ENCODE results near the gene MAN1C1.

MAN1C1 gene

GRCh38 chr1:25718732-25719131, 102.1 kb downstream of the MAN1C1 start:
- Histone ChIP-seq H3K36me3 (ENCODE audit: low read length) (no peaks in the 10 kb centered on the region), H3K9me3 (ENCODE audit: insufficient read depth, low read length) (no peaks in the 10 kb centered on the region), H3K4me2 (ENCODE audit: low read depth, low read length, poor library complexity, severe bottlenecking) (no peak overlapping the region), H3K79me2 (ENCODE audit: insufficient read depth, low read length) (no peaks in the 10 kb centered on the region), H3K27me3 (ENCODE audit: low read length) (no peaks in the 10 kb centered on the region), H4K20me1 (ENCODE audit: low read depth, low read length) (no peaks in the 10 kb centered on the region), H3K27ac (ENCODE audit: low read depth, low read length) (no peak overlapping the region), H3K9me2 (replicated peaks; ENCODE audit: insufficient read depth, low read length) (no peaks in the 10 kb centered on the region), H3K9ac (ENCODE audit: low read length) (no peak overlapping the region), H3K4me3 (ENCODE audit: insufficient read depth, low read length, poor library complexity, severe bottlenecking) (no peak overlapping the region), H2AFZ (ENCODE audit: low read depth, low read length, severe bottlenecking) (no peak overlapping the region), H3F3A (ENCODE audit: insufficient read depth) (no peaks in the 10 kb centered on the region)
- no peak for TF ChIP-seq EZH2phosphoT487 (conservative IDR thresholded peaks at IDR 0.05; ENCODE audit: low read length)
- no peak for TF ChIP-seq CTCF (IDR thresholded peaks at IDR 0.05; ENCODE audit: insufficient read depth, low read length, poor library complexity, severe bottlenecking)

GRCh38 chr1:25720624-25721023, 104.0 kb downstream of the MAN1C1 start:
- H3K79me2 ChIP-seq (ENCODE audit: insufficient read depth, low read length), result no peaks in the 10 kb centered on the region
- H3K27me3 ChIP-seq (ENCODE audit: low read length), result no peaks in the 10 kb centered on the region
- H3K27ac ChIP-seq (ENCODE audit: low read depth, low read length), result no peak overlapping the region
- H3K9ac ChIP-seq (ENCODE audit: low read length), result no peak overlapping the region
- H3K36me3 ChIP-seq (ENCODE audit: low read length), result no peaks in the 10 kb centered on the region
- H3K9me2 ChIP-seq (replicated peaks; ENCODE audit: insufficient read depth, low read length), result no peaks in the 10 kb centered on the region
- TF ChIP-seq EZH2phosphoT487 (conservative IDR thresholded peaks at IDR 0.05; ENCODE audit: low read length), result no peak
- TF ChIP-seq CTCF (IDR thresholded peaks at IDR 0.05; ENCODE audit: insufficient read depth, low read length, poor library complexity, severe bottlenecking), result no peak
- H2AFZ ChIP-seq (ENCODE audit: low read depth, low read length, severe bottlenecking), result no peak overlapping the region
- H4K20me1 ChIP-seq (ENCODE audit: low read depth, low read length), result no peaks in the 10 kb centered on the region
- no peaks in the 10 kb centered on the region for H3F3A ChIP-seq (ENCODE audit: insufficient read depth)
- H3K4me3 ChIP-seq (ENCODE audit: insufficient read depth, low read length, poor library complexity, severe bottlenecking), result no peak overlapping the region
- H3K9me3 ChIP-seq (ENCODE audit: insufficient read depth, low read length), result no peaks in the 10 kb centered on the region
- no peak overlapping the region for H3K4me2 ChIP-seq (ENCODE audit: low read depth, low read length, poor library complexity, severe bottlenecking)

GRCh38 chr1:25723250-25723880, 106.8 kb downstream of the MAN1C1 start:
- no peak overlapping the region for H3K27ac ChIP-seq (ENCODE audit: low read depth, low read length)
- TF ChIP-seq CTCF (IDR thresholded peaks at IDR 0.05; ENCODE audit: insufficient read depth, low read length, poor library complexity, severe bottlenecking), result no peak
- TF ChIP-seq EZH2phosphoT487 (conservative IDR thresholded peaks at IDR 0.05; ENCODE audit: low read length), result no peak
- H3K79me2 ChIP-seq (ENCODE audit: insufficient read depth, low read length), result no peaks in the 10 kb centered on the region
- no peak overlapping the region for H3K4me3 ChIP-seq (ENCODE audit: insufficient read depth, low read length, poor library complexity, severe bottlenecking)
- no peaks in the 10 kb centered on the region for H3K36me3 ChIP-seq (ENCODE audit: low read length)
- no peaks in the 10 kb centered on the region for H3K9me2 ChIP-seq (replicated peaks; ENCODE audit: insufficient read depth, low read length)
- H3K9me3 ChIP-seq (ENCODE audit: insufficient read depth, low read length), result no peaks in the 10 kb centered on the region
- H3K9ac ChIP-seq (ENCODE audit: low read length), result no peak overlapping the region
- H3F3A ChIP-seq (ENCODE audit: insufficient read depth), result no peaks in the 10 kb centered on the region
- no peak overlapping the region for H3K4me2 ChIP-seq (ENCODE audit: low read depth, low read length, poor library complexity, severe bottlenecking)
- H2AFZ ChIP-seq (ENCODE audit: low read depth, low read length, severe bottlenecking), result no peak overlapping the region
- H3K27me3 ChIP-seq (ENCODE audit: low read length), result no peaks in the 10 kb centered on the region
- H4K20me1 ChIP-seq (ENCODE audit: low read depth, low read length), result no peaks in the 10 kb centered on the region
